GM12878 (cell line): ENCODE data around the gene VIT. TPM values are rescaled to one million over a fixed set of nuclear protein-coding genes. Genes with fewer than 3 reads are reported as not detected.

Source experiments
- ATAC-seq: fragments of 200-7000 bp; cut with Tn5 transposase; 3 replicates; pipeline ENCODE4 v1.9.1; 2020; ENCODE audit warnings: mild to moderate bottlenecking, moderate library complexity
- BruUV-seq: library from RNA; stranded (reverse); fragments of 400-500 nt; replicated peaks from 2 replicates; lab custom pipeline; 2021; lab: Mats Ljungman, UMichigan
- CTCF ChIA-PET: fragments of 300-600 bp; sonication (Branson Sonifier 250); formaldehyde crosslinking; extraction: SDS; loops from one replicate; lab custom pipeline; 2021; ENCODE audit warnings: inconsistent platforms; lab: Yijun Ruan, JAX
- POLR2A ChIA-PET: fragments of 350-600 bp; formaldehyde crosslinking; extraction: SDS; loops from one replicate; lab custom pipeline; 2021; ENCODE audit warnings: inconsistent platforms; lab: Charles Lee
- RAD21 ChIA-PET: fragments of 300-600 bp; sonication (Branson Sonifier 250); formaldehyde crosslinking; loops from one replicate; lab custom pipeline; 2023; ENCODE audit warnings: antibody characterized with exemption; ENCODE audit not compliant: unreplicated experiment; lab: Charles Lee
- SMC1A ChIA-PET: fragments of 300-600 bp; sonication (Branson Sonifier 250); formaldehyde crosslinking; loops from one replicate; lab custom pipeline; 2023; ENCODE audit not compliant: unreplicated experiment, uncharacterized antibody; lab: Charles Lee
- DNase-seq: peaks from one replicate; pipeline ENCODE4 v3.0.0-alpha.2; 2011; ENCODE audit warnings: low read depth, low spot score
- FAIRE-seq: peaks from 3 replicates; lab custom pipeline; 2011; peaks lifted over from hg19 to GRCh38; lab: Jason Lieb, UNC
- H2AFZ ChIP-seq: 2 replicates; pipeline ENCODE4 v1.6.0; 2011; ENCODE audit warnings: low read depth, low read length, control low read depth; ENCODE audit not compliant: control insufficient read depth
- H3K27ac ChIP-seq: 2 replicates; pipeline ENCODE4 v1.5.1; 2011; ENCODE audit warnings: control low read depth; ENCODE audit not compliant: control insufficient read depth, insufficient read depth
- H3K27me3 ChIP-seq, 2 experiments: replicated peaks in 1 of 2; 2 replicates each; pipeline versions ENCODE4 v1.6.0 to v1.6.1; 2011; ENCODE audit warnings: low read length in 1 of 2; ENCODE audit not compliant: control insufficient read depth in 2 of 2, insufficient read depth in 2 of 2
- H3K36me3 ChIP-seq, 2 experiments: 2 replicates each; pipeline ENCODE4 v1.5.1; 2011; ENCODE audit warnings: low read length in 1 of 2; ENCODE audit not compliant: control insufficient read depth in 2 of 2, insufficient read depth in 2 of 2
- H3K4me1 ChIP-seq: 2 replicates; pipeline ENCODE4 v1.6.1; 2011; ENCODE audit warnings: mild to moderate bottlenecking, low read length, moderate library complexity, mixed read lengths; ENCODE audit not compliant: control insufficient read depth, insufficient read depth
- H3K4me2 ChIP-seq: 2 replicates; pipeline ENCODE4 v1.6.0; 2011; ENCODE audit warnings: control low read depth; ENCODE audit not compliant: control insufficient read depth, insufficient read depth
- H3K4me3 ChIP-seq: fragments of 200-600 bp; sonication (generic); 2 replicates; pipeline ENCODE4 v1.5.1; 2016
- H3K79me2 ChIP-seq: 2 replicates; pipeline ENCODE4 v1.6.0; 2011; ENCODE audit warnings: low read length; ENCODE audit not compliant: control insufficient read depth, insufficient read depth
- H3K9ac ChIP-seq: 2 replicates; pipeline ENCODE4 v1.8.0; 2011; ENCODE audit warnings: low read length, control low read depth, mixed read lengths; ENCODE audit not compliant: control insufficient read depth, insufficient read depth
- H3K9me3 ChIP-seq: replicated peaks from 3 replicates; pipeline ENCODE4 v1.5.1; 2011; ENCODE audit warnings: mild to moderate bottlenecking, low read length; ENCODE audit not compliant: control insufficient read depth, insufficient read depth
- H4K20me1 ChIP-seq: 2 replicates; pipeline ENCODE4 v1.6.0; 2011; ENCODE audit not compliant: control insufficient read depth, insufficient read depth
- BRCA1 ChIP-seq: IDR thresholded peaks from 2 replicates; pipeline ENCODE4 v1.6.1; 2011; ENCODE audit warnings: low read depth, low read length, improper control_type of control experiment
- CBX3 ChIP-seq: fragments of 200-600 bp; sonication (generic); IDR thresholded peaks from 2 replicates; pipeline ENCODE4 v1.6.1; 2016; ENCODE audit warnings: low read depth, borderline replicate concordance
- CEBPB ChIP-seq, 2 experiments: fragments of 150-350 bp in 1 of 2; IDR thresholded peaks; 2 replicates each; pipeline ENCODE4 v1.6.1; 2012 to 2014; ENCODE audit warnings: low read depth in 2 of 2, low read length in 2 of 2, borderline replicate concordance in 1 of 2, inconsistent platforms in 1 of 2
- CHD4 ChIP-seq: fragments of 200-600 bp; sonication (generic); IDR thresholded peaks from 2 replicates; pipeline ENCODE4 v1.6.1; 2016; ENCODE audit warnings: mild to moderate bottlenecking
- ESRRA ChIP-seq: IDR thresholded peaks from 2 replicates; pipeline ENCODE4 v1.6.1; 2012; ENCODE audit warnings: mild to moderate bottlenecking, low read length, improper control_type of control experiment
- GATAD2B ChIP-seq: fragments of 450-650 bp; conservative IDR thresholded peaks from 2 replicates; pipeline ENCODE4 v1.6.1; 2017; ENCODE audit warnings: low read depth, mild to moderate bottlenecking, moderate library complexity
- IKZF1 ChIP-seq: fragments of 450-650 bp; conservative IDR thresholded peaks from 2 replicates; pipeline ENCODE4 v1.6.1; 2017; ENCODE audit warnings: antibody characterized with exemption, mild to moderate bottlenecking
- JUND ChIP-seq: IDR thresholded peaks from 2 replicates; pipeline ENCODE4 v1.6.1; 2012; ENCODE audit warnings: low read depth, mild to moderate bottlenecking, low read length, improper control_type of control experiment, moderate library complexity
- KLF5 ChIP-seq: fragments of 450-650 bp; IDR thresholded peaks from 2 replicates; pipeline ENCODE4 v1.6.1; 2014; ENCODE audit warnings: mild to moderate bottlenecking; ENCODE audit not compliant: partially characterized antibody
- NR2C2 ChIP-seq: IDR thresholded peaks from 2 replicates; pipeline ENCODE4 v1.6.1; 2011; ENCODE audit warnings: borderline replicate concordance, low read depth; ENCODE audit not compliant: control insufficient read depth, insufficient read length
- POLR2AphosphoS2 ChIP-seq: IDR thresholded peaks from 2 replicates; pipeline ENCODE4 v1.6.1; 2011; ENCODE audit warnings: low read depth, mild to moderate bottlenecking, low read length, improper control_type of control experiment, moderate library complexity
- RUNX3 ChIP-seq: IDR thresholded peaks from 2 replicates; pipeline ENCODE4 v1.6.1; 2012; ENCODE audit warnings: low read length, inconsistent platforms
- SMAD1 ChIP-seq: fragments of 450-650 bp; IDR thresholded peaks from 2 replicates; pipeline ENCODE4 v1.6.1; 2018; ENCODE audit warnings: mild to moderate bottlenecking, low read depth; ENCODE audit not compliant: partially characterized antibody
- SP1 ChIP-seq: IDR thresholded peaks from one replicate; pipeline ENCODE4 v1.6.1; 2011; ENCODE audit warnings: low read depth, low read length
- TCF3 ChIP-seq: IDR thresholded peaks from 2 replicates; pipeline ENCODE4 v1.6.1; 2012; ENCODE audit warnings: low read depth, mild to moderate bottlenecking, low read length, borderline replicate concordance; ENCODE audit not compliant: insufficient read depth
- YBX1 ChIP-seq: fragments of 450-650 bp; IDR thresholded peaks from 2 replicates; pipeline ENCODE4 v1.6.1; 2016; ENCODE audit warnings: antibody characterized with exemption
- ZNF207 ChIP-seq: fragments of 450-650 bp; IDR thresholded peaks from 2 replicates; pipeline ENCODE4 v1.6.1; 2014; ENCODE audit warnings: antibody characterized with exemption, mild to moderate bottlenecking, borderline replicate concordance
- ZNF384 ChIP-seq: IDR thresholded peaks from 2 replicates; pipeline ENCODE4 v1.6.1; 2012; ENCODE audit warnings: low read depth, mild to moderate bottlenecking, low read length, improper control_type of control experiment, borderline replicate concordance
- ZNF622 ChIP-seq: fragments of 450-650 bp; IDR thresholded peaks from 2 replicates; pipeline ENCODE4 v1.6.1; 2017; ENCODE audit warnings: mild to moderate bottlenecking, inconsistent platforms
- ZSCAN29 ChIP-seq: fragments of 450-650 bp; IDR thresholded peaks from 2 replicates; pipeline ENCODE4 v1.6.1; 2017; ENCODE audit warnings: mild to moderate bottlenecking, moderate library complexity
- WGBS: methylation state at CpG from one replicate; pipeline ENCODE4 v1.1.6; 2016; ENCODE audit warnings: low lambda C conversion rate; ENCODE audit not compliant: insufficient replicate concordance, insufficient coverage; ENCODE audit errors: missing lambda C conversion rate; 5-methylcytosine and 5-hydroxymethylcytosine counted together
- in situ Hi-C: fragments of 300-500 bp; cut with MboI; formaldehyde crosslinking; loops from 9 replicates; pipeline ENCODE4 v1.14.3; 2018; ENCODE audit warnings: mixed read lengths
- intact Hi-C: fragments of 100-400 bp; cut with micrococcal nuclease; formaldehyde crosslinking; loops from one replicate; pipeline ENCODE4 v1.14.2; 2022; ENCODE audit not compliant: unreplicated experiment
- polyA plus RNA-seq, 11 experiments: library from polyadenylated mRNA; depleted of rRNA in 4 of 11; unstranded in 6 of 11; stranded (reverse) in 5 of 11; fragments of >200 nt; fragmentation: Nextera tagmentation in 4 of 11; fragmentation: Illumina TruSeq in 1 of 11; extraction: Ambion mirVana in 4 of 11; extraction: Trizol in 1 of 11; gene quantifications; 1 replicate in 1 of 11; 2 replicates in 10 of 11; pipeline versions ENCODE4 v1.2.1 to v1.2.3, GENCODE V29; 2011 to 2016; ENCODE audit warnings: inconsistent platforms in 2 of 11, missing spikeins in 2 of 11, low read depth in 1 of 11
- total RNA-seq, 4 experiments: library from RNA; depleted of rRNA in 3 of 4; stranded (reverse); fragments of >200 nt in 3 of 4; fragmentation: Illumina TruSeq in 1 of 4; extraction: Trizol in 1 of 4; gene quantifications; 2 replicates each; pipeline versions ENCODE4 v1.2.1 to v1.2.3, GENCODE V29; 2013 to 2021

Gene VIT
- total and polyA plus RNA-seq, 10 of the 15 experiments (the other 5 are each of a cell fraction or from before 2014, with no cell fraction given) = 0.05 to 0.14 TPM; not detected in 8

DNA sequence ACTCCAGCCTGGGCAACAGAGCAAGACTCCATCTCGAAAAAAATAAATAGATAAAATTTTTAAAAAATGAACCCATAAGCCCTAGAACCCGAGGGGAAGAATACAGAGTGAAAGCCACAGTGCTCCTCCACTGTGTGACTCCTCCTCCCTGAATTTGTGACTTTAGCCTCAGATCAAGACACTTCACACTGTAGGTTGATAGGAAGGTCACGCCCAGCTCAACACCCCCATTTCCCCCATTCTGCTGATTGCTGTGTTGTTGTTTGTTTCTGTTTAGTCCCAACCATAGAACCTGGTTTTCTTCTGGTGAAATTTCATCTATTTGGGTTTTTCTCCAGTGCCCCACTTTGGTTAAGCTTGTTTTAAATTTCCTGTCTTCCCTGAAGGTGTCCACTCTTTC is 102.2 kb downstream of the VIT start:
- H3K4me2 ChIP-seq = no peak overlapping the region
- no peak overlapping the region for H3K4me3 ChIP-seq
- H3K27me3 ChIP-seq = no peaks in the 10 kb centered on the region
- WGBS = 0% methylated on average over 3 of the region's 3 CpGs
- H3K4me1 ChIP-seq = no peaks in the 10 kb centered on the region
- no peak overlapping the region for H2AFZ ChIP-seq
- no peak overlapping the region for H3K9ac ChIP-seq
- TF ChIP-seq JUND (no peak), YBX1 (no peak), CBX3 (no peak), NR2C2 (no peak), IKZF1 (no peak), TCF3 (no peak), SP1 (no peak), GATAD2B (no peak), POLR2AphosphoS2 (no peak), KLF5 (no peak), ZNF384 (no peak), ESRRA (no peak), ZSCAN29 (no peak), SMAD1 (no peak), CHD4 (no peak), BRCA1 (no peak), CEBPB (IDR thresholded peaks at IDR 0.05; ENCODE audit: borderline replicate concordance in 1 of 2, low read depth in 2 of 2, low read length in 2 of 2) (no peak), ZNF622 (no peak), ZNF207 (no peak), RUNX3 (no peak)
- RAD21 ChIA-PET = no interaction called here
- no peak for FAIRE-seq
- no peaks in the 10 kb centered on the region for H3K36me3 ChIP-seq
- H3K9me3 ChIP-seq = no peaks in the 10 kb centered on the region
- in situ Hi-C loops (no loop called here), intact Hi-C loops (no loop called here)
- H3K79me2 ChIP-seq = no peaks in the 10 kb centered on the region
- no TSS peak for BruUV-seq
- SMC1A ChIA-PET = interaction anchor here (0.5 kb wide), 1 partner anchor 12 kb away, joined by 3 read pairs; no protein-coding TSS in a partner anchor
- no peak for DNase-seq
- ATAC-seq = no peak
- CTCF ChIA-PET = interaction anchor here (1.8 kb wide), 1 partner anchor 13 kb away, joined by 9 read pairs; no protein-coding TSS in a partner anchor
- no peak overlapping the region for H3K27ac ChIP-seq
- POLR2A ChIA-PET = no interaction called here
- no peaks in the 10 kb centered on the region for H4K20me1 ChIP-seq
